ENCODE data around the gene PROCA1. TPM values are rescaled to one million over a fixed set of nuclear protein-coding genes. Genes with fewer than 3 reads are reported as not detected.

The PROCA1 gene
- total and polyA plus RNA-seq, 9 of the 15 experiments (the other 6 are each of a cell fraction or from before 2014, with no cell fraction given) = 0.78 to 16.2 (median 5.6) TPM

DNA sequence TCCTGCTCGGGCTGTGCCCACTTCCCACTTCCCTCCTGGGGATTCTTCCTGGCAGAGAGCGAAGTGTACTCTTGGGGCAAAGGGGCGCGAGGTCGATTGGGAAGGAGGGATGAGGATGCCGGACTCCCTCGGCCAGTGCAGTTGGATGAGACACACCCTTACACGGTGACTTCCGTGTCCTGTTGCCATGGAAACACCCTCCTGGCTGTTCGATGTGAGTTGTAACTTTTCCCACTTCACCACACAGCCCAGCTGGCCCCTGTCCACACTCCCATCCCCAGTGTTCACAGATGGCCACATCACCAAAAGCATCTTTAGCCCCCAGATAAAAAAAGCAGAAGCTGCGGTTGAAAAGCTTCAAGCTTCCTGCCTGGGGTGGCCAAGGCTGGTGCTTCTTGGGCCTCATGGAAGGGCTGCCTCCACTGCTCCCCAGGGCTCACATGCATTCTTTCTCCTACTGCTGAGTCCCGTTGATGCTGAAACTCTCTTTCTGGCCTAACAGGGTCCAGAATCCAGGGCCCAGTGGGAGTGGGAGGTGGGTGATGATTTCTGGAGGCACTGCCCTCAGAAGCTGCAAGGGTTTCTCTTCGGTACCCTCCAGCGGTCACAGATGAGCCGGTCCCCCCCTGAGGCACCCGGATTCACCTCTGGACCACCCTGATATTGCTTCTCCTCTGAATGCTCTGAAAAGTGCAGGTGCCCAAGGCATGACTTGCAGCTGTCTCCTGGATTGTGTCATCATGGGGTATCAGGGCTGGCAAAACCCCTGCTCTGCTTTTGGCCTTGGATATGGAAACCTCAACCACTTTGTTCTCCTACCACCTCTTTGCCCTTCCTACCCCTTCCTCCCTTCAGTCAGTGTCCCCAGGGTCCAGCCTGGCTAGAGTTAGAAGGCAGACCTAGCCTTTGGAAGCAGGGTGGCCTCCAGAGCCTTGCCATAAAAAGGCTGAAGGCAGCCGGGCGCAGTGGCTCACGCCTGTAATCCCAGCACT, 30.0 kb upstream of the PROCA1 start (continued):
- TF ChIP-seq CSDE1 (IDR thresholded peaks at IDR 0.05) (peak in 1 of 2 experiments; percentile 91; a peak in 2 of 4 replicates), MTA2 (IDR thresholded peaks at IDR 0.05; ENCODE audit: low read depth) (peak; percentile 71), SMARCE1 (IDR thresholded peaks at IDR 0.05) (peak; percentile 83; the same call in 1 of the 2 replicates), FOXJ2 (tag; IDR thresholded peaks at IDR 0.05) (no peak), GABPA (tag; conservative IDR thresholded peaks at IDR 0.05; ENCODE audit: low read depth) (0 out of 2 replicates have a peak, but pooled peaks have one; percentile 27), SIN3A (IDR thresholded peaks at IDR 0.05; ENCODE audit: borderline replicate concordance in 2 of 2, control insufficient read depth in 1 of 2, low read depth in 2 of 2, low read length in 2 of 2) (peak in 1 of 2 experiments; percentile 48; a peak in 1 of 4 replicates), ELF2 (CRISPR knock-in tag; IDR thresholded peaks at IDR 0.05) (peak; percentile 81), SRSF3 (IDR thresholded peaks at IDR 0.05; ENCODE audit: insufficient read depth, low read length) (no peak), ZNF584 (CRISPR knock-in tag; IDR thresholded peaks at IDR 0.05; ENCODE audit: low read depth) (peak; percentile 43; the same call in 1 of the 2 replicates), KAT2B (IDR thresholded peaks at IDR 0.05; ENCODE audit: low read depth, low read length) (no peak), EP400 (IDR thresholded peaks at IDR 0.05) (peak; percentile 41; the same call in 1 of the 2 replicates), NFE2 (IDR thresholded peaks at IDR 0.05; ENCODE audit: low read depth) (peak; percentile 20; the same call in 1 of the 2 replicates), MAZ (CRISPR knock-in tag; conservative IDR thresholded peaks at IDR 0.05 in 1 of 2, IDR thresholded peaks at IDR 0.05 in 1 of 2) (peak in 1 of 2 experiments; percentile 31; a peak in 2 of 4 replicates), ADNP (tag; IDR thresholded peaks at IDR 0.05) (no peak), TBL1XR1 (IDR thresholded peaks at IDR 0.05; ENCODE audit: low read length in 2 of 2) (no peak; a peak in 2 of 4 replicates), HDAC2 (IDR thresholded peaks at IDR 0.05) (peak; percentile 66), ZNF445 (CRISPR knock-in tag; IDR thresholded peaks at IDR 0.05; ENCODE audit: low read depth) (no peak), ZKSCAN1 (IDR thresholded peaks at IDR 0.05; ENCODE audit: low read depth, low read length) (peak; percentile 62; the same call in 1 of the 2 replicates), SMAD4 (CRISPR knock-in tag; conservative IDR thresholded peaks at IDR 0.05) (peak; percentile 64; the same call in 1 of the 2 replicates), NFIC (IDR thresholded peaks at IDR 0.05) (peak; percentile 54), ZBTB7A (IDR thresholded peaks at IDR 0.05; ENCODE audit: borderline replicate concordance, control insufficient read depth, low read depth, low read length) (peak; percentile 32; the same call in 1 of the 2 replicates), RBM25 (IDR thresholded peaks at IDR 0.05; ENCODE audit: low read depth, low read length, severe bottlenecking) (no peak), FOXM1 (IDR thresholded peaks at IDR 0.05; ENCODE audit: low read depth) (no peak), FOXM1 (CRISPR knock-in tag; IDR thresholded peaks at IDR 0.05; ENCODE audit: low read depth) (0 out of 2 replicates have a peak, but pooled peaks have one; percentile 23)
- TF ChIP-seq, protein P1, sequence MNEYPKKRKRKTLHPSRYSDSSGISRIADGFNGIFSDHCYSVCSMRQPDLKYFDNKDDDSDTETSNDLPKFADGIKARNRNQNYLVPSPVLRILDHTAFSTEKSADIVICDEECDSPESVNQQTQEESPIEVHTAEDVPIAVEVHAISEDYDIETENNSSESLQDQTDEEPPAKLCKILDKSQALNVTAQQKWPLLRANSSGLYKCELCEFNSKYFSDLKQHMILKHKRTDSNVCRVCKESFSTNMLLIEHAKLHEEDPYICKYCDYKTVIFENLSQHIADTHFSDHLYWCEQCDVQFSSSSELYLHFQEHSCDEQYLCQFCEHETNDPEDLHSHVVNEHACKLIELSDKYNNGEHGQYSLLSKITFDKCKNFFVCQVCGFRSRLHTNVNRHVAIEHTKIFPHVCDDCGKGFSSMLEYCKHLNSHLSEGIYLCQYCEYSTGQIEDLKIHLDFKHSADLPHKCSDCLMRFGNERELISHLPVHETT (CRISPR knock-in tag; conservative IDR thresholded peaks at IDR 0.05 in 1 of 2, IDR thresholded peaks at IDR 0.05 in 1 of 2) = peak in 1 of 2 experiments; percentile 73; a peak in 1 of 4 replicates
- TF ChIP-seq, protein P2, sequence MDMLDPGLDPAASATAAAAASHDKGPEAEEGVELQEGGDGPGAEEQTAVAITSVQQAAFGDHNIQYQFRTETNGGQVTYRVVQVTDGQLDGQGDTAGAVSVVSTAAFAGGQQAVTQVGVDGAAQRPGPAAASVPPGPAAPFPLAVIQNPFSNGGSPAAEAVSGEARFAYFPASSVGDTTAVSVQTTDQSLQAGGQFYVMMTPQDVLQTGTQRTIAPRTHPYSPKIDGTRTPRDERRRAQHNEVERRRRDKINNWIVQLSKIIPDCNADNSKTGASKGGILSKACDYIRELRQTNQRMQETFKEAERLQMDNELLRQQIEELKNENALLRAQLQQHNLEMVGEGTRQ (CRISPR knock-in tag; IDR thresholded peaks at IDR 0.05) = no peak
